GM12874 (cell line): ENCODE data around the gene ATP11B.

ENCODE experiments used
- TF ChIP-seq, protein P1 (sequence below): IDR thresholded peaks from 2 replicates; pipeline ENCODE4 v1.5.1; 2011; ENCODE audit warnings: low read depth, mild to moderate bottlenecking, control low read depth, low read length, moderate library complexity; ENCODE audit not compliant: insufficient read depth

Gene ATP11B

DNA sequence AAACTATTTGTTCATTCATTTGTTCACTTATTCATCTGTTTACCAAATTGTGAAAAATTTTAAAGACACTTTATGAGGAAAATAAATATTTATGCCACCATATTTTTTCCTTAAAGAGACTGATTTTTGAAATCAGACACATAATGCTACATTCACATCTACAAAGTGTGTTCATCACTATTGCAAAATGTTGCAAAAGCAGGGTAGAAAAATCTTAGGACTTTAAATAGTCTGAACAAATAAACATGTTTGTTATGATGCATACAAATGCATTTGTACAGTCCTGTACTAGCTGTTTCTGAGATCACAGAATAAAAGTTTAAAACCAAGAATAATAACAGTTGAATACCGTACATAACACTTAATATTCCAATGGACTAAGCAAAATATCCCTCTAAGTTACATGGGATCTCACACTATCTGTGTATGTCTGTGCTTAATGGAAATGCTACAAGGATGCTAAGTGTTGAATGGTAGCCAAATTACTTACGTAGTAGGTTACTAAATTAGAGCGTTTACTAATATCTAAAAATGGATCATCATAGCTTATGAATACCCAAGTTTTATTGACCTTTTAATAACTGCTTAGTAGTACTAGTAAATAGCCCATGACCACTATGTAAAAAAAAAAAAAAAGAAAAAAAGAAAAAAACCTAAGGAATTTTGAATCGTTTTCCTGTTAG is 25.1 kb downstream of the ATP11B start:
- TF ChIP-seq, protein P1, sequence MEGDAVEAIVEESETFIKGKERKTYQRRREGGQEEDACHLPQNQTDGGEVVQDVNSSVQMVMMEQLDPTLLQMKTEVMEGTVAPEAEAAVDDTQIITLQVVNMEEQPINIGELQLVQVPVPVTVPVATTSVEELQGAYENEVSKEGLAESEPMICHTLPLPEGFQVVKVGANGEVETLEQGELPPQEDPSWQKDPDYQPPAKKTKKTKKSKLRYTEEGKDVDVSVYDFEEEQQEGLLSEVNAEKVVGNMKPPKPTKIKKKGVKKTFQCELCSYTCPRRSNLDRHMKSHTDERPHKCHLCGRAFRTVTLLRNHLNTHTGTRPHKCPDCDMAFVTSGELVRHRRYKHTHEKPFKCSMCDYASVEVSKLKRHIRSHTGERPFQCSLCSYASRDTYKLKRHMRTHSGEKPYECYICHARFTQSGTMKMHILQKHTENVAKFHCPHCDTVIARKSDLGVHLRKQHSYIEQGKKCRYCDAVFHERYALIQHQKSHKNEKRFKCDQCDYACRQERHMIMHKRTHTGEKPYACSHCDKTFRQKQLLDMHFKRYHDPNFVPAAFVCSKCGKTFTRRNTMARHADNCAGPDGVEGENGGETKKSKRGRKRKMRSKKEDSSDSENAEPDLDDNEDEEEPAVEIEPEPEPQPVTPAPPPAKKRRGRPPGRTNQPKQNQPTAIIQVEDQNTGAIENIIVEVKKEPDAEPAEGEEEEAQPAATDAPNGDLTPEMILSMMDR: no peak

DNA sequence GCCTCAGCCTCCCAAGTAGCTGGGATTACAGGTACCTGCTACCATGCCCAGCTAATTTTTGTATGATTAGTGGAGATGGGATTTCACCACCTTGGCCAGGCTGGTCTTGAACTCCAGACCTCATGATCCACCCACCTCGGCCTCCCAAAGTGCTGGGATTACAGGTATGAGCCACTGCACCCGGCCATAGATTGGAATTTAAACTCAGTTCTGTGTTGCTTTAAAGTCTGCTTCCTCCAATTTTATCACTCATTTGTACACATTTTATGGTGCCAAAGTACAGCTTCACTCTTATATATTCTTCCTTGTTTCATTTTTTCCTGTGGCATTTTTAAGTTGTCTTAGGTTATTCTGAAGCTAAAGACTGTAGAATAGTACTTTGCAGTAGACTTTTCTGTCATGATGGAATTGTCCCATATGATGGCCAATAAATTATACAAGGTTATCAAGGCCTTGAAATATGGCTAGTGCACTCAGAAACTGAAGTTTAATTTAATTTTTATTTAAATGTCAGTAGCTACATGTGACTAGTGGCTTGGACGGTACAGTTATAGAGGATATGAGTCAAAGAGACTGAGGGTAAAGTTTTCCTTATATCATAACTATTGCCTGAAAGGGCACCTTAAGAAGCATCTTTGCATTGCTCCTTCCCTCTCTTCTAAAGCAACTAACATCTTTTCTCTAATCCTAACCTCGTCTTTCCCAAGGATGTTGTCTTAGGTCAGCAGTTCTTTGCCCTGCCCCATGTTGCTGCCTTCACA is 28.1 kb downstream of the ATP11B start:
- TF ChIP-seq, protein P1: no peak

DNA sequence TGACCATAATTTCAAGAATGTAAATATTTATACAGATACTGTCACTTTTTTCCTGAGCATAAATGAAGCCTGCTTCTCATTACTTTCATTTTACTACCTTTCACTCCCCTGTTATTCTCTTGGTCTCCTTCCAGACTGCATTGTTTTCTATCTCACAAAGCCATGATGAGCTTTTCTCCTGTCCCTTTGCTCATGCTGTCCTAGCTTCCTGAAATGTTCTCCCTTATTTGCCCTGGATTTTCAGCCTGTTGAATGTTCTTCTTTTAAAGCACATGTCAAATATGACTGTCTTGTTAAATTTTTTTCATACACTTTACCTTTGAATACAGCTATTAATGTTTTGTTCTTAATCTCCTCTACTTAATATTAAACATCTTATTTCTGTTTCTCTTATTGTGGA is 31.7 kb downstream of the ATP11B start:
- TF ChIP-seq, protein P1: no peak

DNA sequence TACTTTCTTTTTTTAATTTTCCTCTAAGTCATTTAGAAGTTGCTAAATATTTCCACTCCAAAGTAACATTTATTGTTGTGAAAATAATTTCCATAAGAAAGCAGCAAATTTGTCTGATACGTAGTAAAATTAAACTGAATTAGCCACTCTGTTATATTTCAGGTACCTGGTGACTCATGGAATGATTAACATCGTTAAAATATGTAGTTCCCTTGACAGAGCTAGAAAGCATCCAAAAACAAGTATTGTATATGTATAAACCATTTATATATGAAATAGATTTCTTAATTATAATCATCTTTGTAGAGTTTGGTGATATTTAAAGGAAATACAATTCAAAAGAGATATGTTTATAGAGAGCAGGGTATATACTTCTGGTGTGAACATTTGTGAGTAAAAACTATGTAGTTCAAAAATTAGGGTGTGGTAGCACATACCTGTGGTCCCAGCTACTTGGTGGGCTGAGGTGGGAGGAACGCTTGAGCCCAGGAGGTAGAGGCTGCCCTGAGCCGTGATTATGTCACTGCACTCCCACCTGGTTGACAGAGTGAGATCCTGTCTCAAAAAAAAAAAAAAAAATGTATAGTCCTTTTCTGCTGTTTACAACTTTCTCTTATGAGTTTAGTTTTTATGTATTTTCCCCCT is 36.6 kb downstream of the ATP11B start:
- TF ChIP-seq, protein P1: no peak

DNA sequence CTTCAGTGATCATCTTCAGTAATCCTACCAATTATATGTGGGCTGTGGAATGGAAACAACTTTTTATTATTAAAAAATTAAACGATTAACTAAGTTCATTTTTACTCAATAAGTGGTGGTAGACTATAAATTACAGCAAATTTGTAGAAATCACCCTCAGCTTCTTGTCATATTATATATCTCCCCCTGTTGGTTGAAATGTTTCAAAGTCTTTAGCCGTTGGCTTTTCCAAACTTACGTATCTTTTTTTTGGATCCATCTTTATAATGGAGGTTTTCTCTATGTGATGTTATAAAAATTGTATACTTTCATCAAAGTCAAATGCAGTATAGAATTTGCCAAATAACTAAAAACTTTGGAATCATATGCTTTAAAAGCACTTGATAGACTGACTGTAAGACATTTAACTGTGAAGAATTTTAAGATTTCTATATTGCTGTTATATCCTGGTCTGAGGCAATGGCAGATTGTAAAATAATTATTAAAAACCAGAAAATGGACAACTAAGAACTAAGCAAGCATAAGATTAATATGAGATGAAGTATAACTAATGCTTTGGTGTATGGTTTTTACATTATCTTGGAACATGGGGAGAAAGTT is 44.7 kb downstream of the ATP11B start:
- TF ChIP-seq, protein P1: no peak

DNA sequence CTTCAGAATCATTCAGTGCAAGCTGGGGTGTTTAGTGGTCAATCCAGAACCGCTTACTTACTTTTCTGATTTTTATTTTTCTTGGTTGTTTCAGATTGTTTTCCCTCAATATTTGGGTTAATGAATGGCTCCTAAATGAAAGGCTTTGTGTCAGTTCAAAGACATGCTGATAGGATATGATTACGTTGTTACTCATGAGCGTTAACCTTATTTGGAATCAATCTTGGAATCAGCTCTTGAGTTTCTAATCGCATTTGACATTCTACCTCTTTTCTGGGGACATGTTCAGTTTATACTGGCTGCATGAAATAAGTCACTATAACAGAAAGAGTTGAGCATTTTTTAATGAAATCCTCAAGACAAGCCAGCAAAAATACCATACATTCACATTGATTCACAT is 50.2 kb downstream of the ATP11B start:
- TF ChIP-seq, protein P1: no peak

DNA sequence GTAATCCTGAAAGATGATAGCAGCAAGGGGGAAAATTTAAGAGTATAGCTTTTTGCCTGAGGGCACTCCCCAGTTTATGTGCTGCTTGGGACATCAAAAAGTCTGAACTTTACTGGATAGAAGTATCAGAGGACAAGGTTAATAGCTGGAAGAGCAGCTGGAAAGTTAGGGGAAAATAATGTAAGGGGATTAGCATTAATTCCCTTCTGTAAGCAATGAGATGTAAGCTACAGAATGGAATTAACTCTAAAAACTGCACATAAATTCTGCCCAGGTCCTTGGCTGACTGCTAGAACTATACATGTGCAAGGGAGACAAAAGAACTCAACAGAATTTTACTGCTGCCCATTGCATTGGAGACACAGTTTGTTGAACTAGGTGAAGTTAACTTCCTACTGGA is 55.6 kb downstream of the ATP11B start:
- TF ChIP-seq, protein P1: no peak
